ENCODE data around the gene DIS3L2. TPM values are rescaled to one million over a fixed set of nuclear protein-coding genes. Genes with fewer than 3 reads are reported as not detected.

DIS3L2 gene
- total RNA-seq, 1 experiment from 2014 or later = 28.5 TPM

GRCh38 chr2:232147440-232148077 is 186.0 kb downstream of the DIS3L2 start (continued):
- no peak for TF ChIP-seq AFF4 (CRISPR knock-in tag; IDR thresholded peaks at IDR 0.05; ENCODE audit: borderline replicate concordance)

- H3K9me3 Mint-ChIP-seq = no peaks in the 10 kb centered on the region
- no peaks in the 10 kb centered on the region for H3K4me1 Mint-ChIP-seq
- H3K36me3 Mint-ChIP-seq = peaks cover 4% of the 10 kb centered on the region; the same call in 1 of the 2 replicates
- TF ChIP-seq GTF2I (CRISPR knock-in tag; conservative IDR thresholded peaks at IDR 0.05) = no peak
- TF ChIP-seq E2F1 (CRISPR knock-in tag; IDR thresholded peaks at IDR 0.05) = no peak
- no peak for TF ChIP-seq NFE2L1 (CRISPR knock-in tag; IDR thresholded peaks at IDR 0.05)
- TF ChIP-seq FOXP4 (CRISPR knock-in tag; IDR thresholded peaks at IDR 0.05) = no peak
- TF ChIP-seq ZNF317 (CRISPR knock-in tag; IDR thresholded peaks at IDR 0.05; ENCODE audit: borderline replicate concordance, low read depth) = no peak
- TF ChIP-seq PRRX2 (CRISPR knock-in tag; IDR thresholded peaks at IDR 0.05) = no peak
- TF ChIP-seq IRF1 (CRISPR knock-in tag; IDR thresholded peaks at IDR 0.05) = no peak
- no peak for TF ChIP-seq ZNF219 (CRISPR knock-in tag; IDR thresholded peaks at IDR 0.05; ENCODE audit: borderline replicate concordance)
- ATAC-seq (peak; percentile 47), DNase-seq (ENCODE audit: low spot score) (no peak)
- CTCF ChIA-PET = no interaction called here
- POLR2A ChIA-PET = no interaction called here
- no peak overlapping the region for H3K4me3 Mint-ChIP-seq
- H3K27ac Mint-ChIP-seq = peak overlapping the region; percentile 9; the same call in 1 of the 2 replicates
- no peaks in the 10 kb centered on the region for H3K27me3 Mint-ChIP-seq (ENCODE audit: low read depth)
Measured at GRCh38 chr2:232162187-232162586, 200.7 kb downstream of the DIS3L2 start.

- ChIA-PET POLR2A (no interaction called here), CTCF (interaction anchor here (0.6 to 1.8 kb wide), 4 partner anchors 60 to 270 kb away, joined by 4 to 5 read pairs (median 4); no protein-coding TSS in a partner anchor)
- H3K4me1 Mint-ChIP-seq = peaks cover 8% of the 10 kb centered on the region
- H3K27ac Mint-ChIP-seq = no peak overlapping the region
- no peak overlapping the region for H3K4me3 Mint-ChIP-seq
- H3K9me3 Mint-ChIP-seq = no peaks in the 10 kb centered on the region
- H3K36me3 Mint-ChIP-seq = no peaks in the 10 kb centered on the region
- DNase-seq (ENCODE audit: low spot score) = no peak
- H3K27me3 Mint-ChIP-seq (ENCODE audit: low read depth) = no peaks in the 10 kb centered on the region
- ATAC-seq = no peak
- TF ChIP-seq IRF2 (CRISPR knock-in tag; IDR thresholded peaks at IDR 0.05; ENCODE audit: borderline replicate concordance, low read depth) (no peak), ZNF416 (CRISPR knock-in tag; IDR thresholded peaks at IDR 0.05) (no peak), NR2C2 (CRISPR knock-in tag; IDR thresholded peaks at IDR 0.05) (no peak), CBFB (CRISPR knock-in tag; IDR thresholded peaks at IDR 0.05; ENCODE audit: low read depth) (no peak), NFATC4 (CRISPR knock-in tag; IDR thresholded peaks at IDR 0.05) (no peak), ZNF232 (CRISPR knock-in tag; IDR thresholded peaks at IDR 0.05) (no peak), MXD4 (CRISPR knock-in tag; IDR thresholded peaks at IDR 0.05; ENCODE audit: borderline replicate concordance) (no peak), ELF4 (CRISPR knock-in tag; IDR thresholded peaks at IDR 0.05; ENCODE audit: low read depth) (no peak), PRDM15 (CRISPR knock-in tag; IDR thresholded peaks at IDR 0.05) (no peak), E2F5 (CRISPR knock-in tag; IDR thresholded peaks at IDR 0.05) (no peak)
Measured at GRCh38 chr2:232170396-232170795, 208.9 kb downstream of the DIS3L2 start.

Measured in WTC11 (cell line).